PC-9 (cell line): Measurements from ENCODE around the gene EVC2. TPM values are rescaled to one million over a fixed set of nuclear protein-coding genes. Genes with fewer than 3 reads are reported as not detected.

Source experiments
- BruUV-seq: library from RNA; stranded (reverse); fragments of 400-500 nt; replicated peaks from 2 replicates; lab custom pipeline; 2021; lab: Mats Ljungman, UMichigan
- CTCF ChIA-PET: fragments of 300-600 bp; sonication (Branson Sonifier 250); formaldehyde crosslinking; loops from one replicate; lab custom pipeline; 2022; ENCODE audit warnings: antibody characterized with exemption; lab: Charles Lee
- POLR2A ChIA-PET: fragments of 300-600 bp; sonication (Branson Sonifier 250); formaldehyde crosslinking; loops from one replicate; lab custom pipeline; 2022; ENCODE audit warnings: antibody characterized with exemption; ENCODE audit not compliant: unreplicated experiment; lab: Charles Lee
- DNase-seq, 2 experiments: peaks; one replicate each; pipeline versions ENCODE4 v3.0.0 to v3.0.0-alpha.2; 2015 to 2022; ENCODE audit warnings: mixed read lengths in 1 of 2
- H2AFZ ChIP-seq: fragments of 200-600 bp; sonication (generic); 2 replicates; pipeline ENCODE4 v1.8.1; 2017; ENCODE audit warnings: antibody characterized with exemption
- H3F3A ChIP-seq: fragments of 200-600 bp; sonication (generic); 2 replicates; pipeline ENCODE4 v1.8.1; 2017; ENCODE audit warnings: antibody characterized with exemption, mild to moderate bottlenecking, low read depth; ENCODE audit not compliant: insufficient read depth
- H3K27ac ChIP-seq: fragments of 200-600 bp; sonication (generic); 2 replicates; pipeline ENCODE4 v1.6.1; 2016; ENCODE audit warnings: mixed run types
- H3K27me3 ChIP-seq: fragments of 200-600 bp; sonication (generic); 2 replicates; pipeline ENCODE4 v1.6.1; 2016; ENCODE audit warnings: low read depth, mixed run types; ENCODE audit not compliant: insufficient read depth
- H3K36me3 ChIP-seq: fragments of 200-600 bp; sonication (generic); 2 replicates; pipeline ENCODE4 v1.6.1; 2016; ENCODE audit warnings: low read depth, mixed run types
- H3K4me1 ChIP-seq: fragments of 200-600 bp; sonication (generic); replicated peaks from 2 replicates; pipeline ENCODE4 v1.6.1; 2016; ENCODE audit warnings: mixed run types; ENCODE audit not compliant: insufficient read depth
- H3K4me2 ChIP-seq: fragments of 200-600 bp; sonication (generic); 2 replicates; pipeline ENCODE4 v1.6.1; 2017; ENCODE audit warnings: mixed run types
- H3K4me3 ChIP-seq: fragments of 200-600 bp; sonication (generic); 2 replicates; pipeline ENCODE4 v1.6.1; 2016; ENCODE audit warnings: mixed run types
- H3K79me2 ChIP-seq: fragments of 200-600 bp; sonication (generic); 2 replicates; pipeline ENCODE4 v1.6.1; 2017; ENCODE audit warnings: low read depth, mixed run types
- H3K9me2 ChIP-seq: fragments of 200-600 bp; sonication (generic); 2 replicates; pipeline ENCODE4 v1.8.1; 2017; ENCODE audit warnings: mild to moderate bottlenecking; ENCODE audit not compliant: insufficient read depth
- H3K9me3 ChIP-seq: fragments of 200-600 bp; sonication (generic); 2 replicates; pipeline ENCODE4 v1.8.1; 2016; ENCODE audit warnings: low read depth; ENCODE audit not compliant: insufficient read depth
- H4K20me1 ChIP-seq: fragments of 200-600 bp; sonication (generic); 2 replicates; pipeline ENCODE4 v1.8.1; 2017; ENCODE audit not compliant: insufficient read depth
- CTCF ChIP-seq: fragments of 200-600 bp; sonication (generic); conservative IDR thresholded peaks from 2 replicates; pipeline ENCODE4 v1.6.1; 2017; ENCODE audit warnings: mixed run types, antibody characterized with exemption, mild to moderate bottlenecking, moderate library complexity
- EZH2 ChIP-seq: fragments of 200-600 bp; sonication (generic); IDR thresholded peaks from 2 replicates; pipeline ENCODE4 v1.8.0; 2017; ENCODE audit warnings: antibody characterized with exemption, low read depth
- intact Hi-C: fragments of 100-400 bp; cut with micrococcal nuclease; formaldehyde crosslinking; loops from one replicate; pipeline ENCODE4 v1.10.0; 2022; ENCODE audit not compliant: unreplicated experiment
- total RNA-seq: library from RNA; stranded (reverse); gene quantifications from 2 replicates; pipeline ENCODE4 v1.2.3, GENCODE V29; 2021

The EVC2 gene
- total RNA-seq, 1 experiment from 2014 or later, result 1.4 TPM

DNA sequence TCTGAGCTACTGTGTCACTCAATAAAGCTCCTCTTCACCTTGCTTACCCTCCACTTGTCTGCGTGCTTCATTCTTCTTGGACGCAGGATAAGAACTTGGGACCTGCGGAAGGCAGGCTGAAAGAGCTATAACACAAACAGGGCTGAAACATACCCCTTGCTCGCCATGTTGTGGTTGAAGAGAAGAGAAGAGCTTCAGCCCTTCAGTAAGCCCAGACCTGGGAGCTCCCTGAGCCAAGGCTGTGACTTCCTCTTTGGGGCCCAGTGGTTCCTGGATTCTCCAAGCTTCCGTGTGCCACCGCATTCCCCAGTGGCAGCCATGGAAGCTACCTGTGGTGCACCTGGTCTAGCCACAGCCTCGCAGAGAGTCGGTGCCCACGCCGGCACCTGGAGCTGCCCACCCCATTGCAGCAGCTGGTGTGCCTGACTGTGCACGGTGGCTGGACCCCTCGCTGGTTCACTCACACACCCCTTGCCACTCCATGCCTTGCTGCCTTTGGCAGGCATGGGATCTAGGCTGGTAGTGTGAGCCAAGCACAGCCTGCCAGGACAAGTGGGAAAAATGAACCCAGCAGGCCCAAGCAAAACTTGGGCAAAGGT is 160.6 kb downstream of the EVC2 start:
- H4K20me1 ChIP-seq, result no peaks in the 10 kb centered on the region
- H2AFZ ChIP-seq, result no peak overlapping the region
- no peaks in the 10 kb centered on the region for H3K9me2 ChIP-seq
- H3K4me1 ChIP-seq, result no peaks in the 10 kb centered on the region
- no peaks in the 10 kb centered on the region for H3F3A ChIP-seq
- H3K9me3 ChIP-seq, result no peaks in the 10 kb centered on the region
- intact Hi-C loops, result no loop called here
- no peaks in the 10 kb centered on the region for H3K36me3 ChIP-seq
- ChIA-PET POLR2A (no interaction called here), CTCF (no interaction called here)
- H3K79me2 ChIP-seq, result no peaks in the 10 kb centered on the region
- no peak overlapping the region for H3K27ac ChIP-seq
- no peak for TF ChIP-seq EZH2
- TF ChIP-seq CTCF, result no peak
- no peak for DNase-seq
- no peak overlapping the region for H3K4me2 ChIP-seq
- H3K4me3 ChIP-seq, result no peak overlapping the region
- 0 out of 2 replicates have a peak, but pooled peaks cover 5% of the 10 kb centered on the region for H3K27me3 ChIP-seq
- BruUV-seq, result no TSS peak

DNA sequence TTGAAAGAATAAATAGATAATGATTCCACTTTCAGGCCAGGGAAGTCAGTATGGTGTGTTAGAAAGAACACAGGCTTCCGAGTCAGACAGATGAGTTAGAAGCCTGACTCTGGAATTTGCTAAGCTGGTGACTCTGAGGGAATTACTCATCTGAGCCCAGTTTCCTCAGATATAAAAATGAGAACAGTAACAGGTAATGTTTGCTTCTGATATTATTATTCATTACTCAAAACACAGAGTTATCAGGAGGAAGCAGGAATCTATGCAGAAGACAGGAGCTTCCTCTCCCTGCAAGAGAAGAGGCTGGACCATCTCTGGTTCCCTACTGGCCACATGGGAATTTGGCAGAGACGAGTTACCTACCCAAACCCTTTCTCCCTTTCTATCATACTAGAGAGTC is 163.1 kb downstream of the EVC2 start:
- DNase-seq, result no peak
- no peaks in the 10 kb centered on the region for H3K4me1 ChIP-seq
- H3K79me2 ChIP-seq, result no peaks in the 10 kb centered on the region
- H3K9me3 ChIP-seq, result no peaks in the 10 kb centered on the region
- H4K20me1 ChIP-seq, result no peaks in the 10 kb centered on the region
- H3F3A ChIP-seq, result no peaks in the 10 kb centered on the region
- ChIA-PET CTCF (no interaction called here), POLR2A (no interaction called here)
- intact Hi-C loops, result no loop called here
- no peaks in the 10 kb centered on the region for H3K9me2 ChIP-seq
- no TSS peak for BruUV-seq
- H3K4me3 ChIP-seq, result no peak overlapping the region
- TF ChIP-seq CTCF (no peak), EZH2 (no peak)
- H2AFZ ChIP-seq, result no peak overlapping the region
- H3K36me3 ChIP-seq, result no peaks in the 10 kb centered on the region
- 0 out of 2 replicates have a peak, but pooled peaks cover 18% of the 10 kb centered on the region for H3K27me3 ChIP-seq
- no peak overlapping the region for H3K27ac ChIP-seq
- no peak overlapping the region for H3K4me2 ChIP-seq

DNA sequence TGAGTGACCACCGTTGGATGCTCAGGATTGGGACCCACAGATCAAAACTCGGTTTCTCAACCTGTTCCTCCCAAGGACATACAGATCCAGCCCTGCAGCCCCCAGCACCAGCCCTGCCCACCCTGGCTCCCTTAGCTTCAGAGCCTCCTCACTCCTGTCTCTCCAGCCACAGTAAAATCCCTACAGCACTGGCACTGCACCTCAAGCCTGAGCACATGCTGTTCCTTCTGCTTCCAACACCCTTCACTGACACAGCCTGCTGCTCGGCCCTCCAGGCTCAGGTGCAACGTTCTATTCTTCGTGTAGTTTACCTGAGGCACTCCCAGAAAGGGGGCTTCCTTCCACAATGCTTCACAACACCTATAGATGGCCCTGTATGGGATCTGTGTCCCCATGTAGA is 163.6 kb downstream of the EVC2 start:
- no peaks in the 10 kb centered on the region for H3F3A ChIP-seq
- H3K4me1 ChIP-seq, result no peaks in the 10 kb centered on the region
- no peaks in the 10 kb centered on the region for H4K20me1 ChIP-seq
- no peak overlapping the region for H3K27ac ChIP-seq
- H3K27me3 ChIP-seq, result 0 out of 2 replicates have a peak, but pooled peaks cover 18% of the 10 kb centered on the region
- no peak overlapping the region for H3K4me2 ChIP-seq
- H3K9me3 ChIP-seq, result no peaks in the 10 kb centered on the region
- intact Hi-C loops, result no loop called here
- no peak for TF ChIP-seq EZH2
- no peak for TF ChIP-seq CTCF
- no peaks in the 10 kb centered on the region for H3K79me2 ChIP-seq
- ChIA-PET POLR2A (no interaction called here), CTCF (no interaction called here)
- no peaks in the 10 kb centered on the region for H3K9me2 ChIP-seq
- no peaks in the 10 kb centered on the region for H3K36me3 ChIP-seq
- no peak for DNase-seq
- H2AFZ ChIP-seq, result no peak overlapping the region
- no peak overlapping the region for H3K4me3 ChIP-seq
- no TSS peak for BruUV-seq
